ENCODE data around the gene OR13J1. TPM values are rescaled to one million over a fixed set of nuclear protein-coding genes. Genes with fewer than 3 reads are reported as not detected.
"Not testable (repeated sequence)": the region's sequence is repeated elsewhere in the genome, so short reads cannot be mapped to it uniquely, and the experiment has no call there.

The OR13J1 gene
- total RNA-seq, 1 experiment from 2014 or later, result not detected

GRCh38 chr9:35892051-35892450 is 21.9 kb upstream of the OR13J1 start (continued):
- TF ChIP-seq NR2C2 (CRISPR knock-in tag; IDR thresholded peaks at IDR 0.05) (no peak), CREM (CRISPR knock-in tag; IDR thresholded peaks at IDR 0.05) (no peak), HMGXB4 (CRISPR knock-in tag; IDR thresholded peaks at IDR 0.05) (no peak), MYBL2 (CRISPR knock-in tag; IDR thresholded peaks at IDR 0.05) (no peak), ERG (CRISPR knock-in tag; IDR thresholded peaks at IDR 0.05) (no peak), PREB (CRISPR knock-in tag; IDR thresholded peaks at IDR 0.05; ENCODE audit: borderline replicate concordance) (no peak), ATF2 (CRISPR knock-in tag; IDR thresholded peaks at IDR 0.05; ENCODE audit: borderline replicate concordance, low read depth) (no peak)

- no peak for DNase-seq (ENCODE audit: low spot score)
- H3K4me3 Mint-ChIP-seq, result no peak overlapping the region
- H3K4me1 Mint-ChIP-seq, result no peaks in the 10 kb centered on the region
- peaks cover 4% of the 10 kb centered on the region; the same call in 1 of the 2 replicates for H3K9me3 Mint-ChIP-seq
- no peak overlapping the region for H3K27ac Mint-ChIP-seq
- CTCF ChIA-PET, result interaction anchor here (2.3 kb wide), 2 partner anchors 10 to 101 kb away, joined by 12 to 14 read pairs; no protein-coding TSS in a partner anchor
- no peak for ATAC-seq
- no peaks in the 10 kb centered on the region for H3K36me3 Mint-ChIP-seq
- H3K27me3 Mint-ChIP-seq (ENCODE audit: low read depth), result no peaks in the 10 kb centered on the region; the same call in 1 of the 2 replicates
- TF ChIP-seq PRDM15 (CRISPR knock-in tag; IDR thresholded peaks at IDR 0.05), result no peak
- no peak for TF ChIP-seq MLX (CRISPR knock-in tag; IDR thresholded peaks at IDR 0.05)
- no peak for TF ChIP-seq HMGXB4 (CRISPR knock-in tag; IDR thresholded peaks at IDR 0.05)
- no peak for TF ChIP-seq TCF7 (CRISPR knock-in tag; IDR thresholded peaks at IDR 0.05; ENCODE audit: low read depth)
- TF ChIP-seq JAZF1 (CRISPR knock-in tag; IDR thresholded peaks at IDR 0.05), result no peak
- TF ChIP-seq GRHL2 (CRISPR knock-in tag; IDR thresholded peaks at IDR 0.05; ENCODE audit: insufficient replicate concordance, severe bottlenecking), result no peak
- no peak for TF ChIP-seq ZNF317 (CRISPR knock-in tag; IDR thresholded peaks at IDR 0.05; ENCODE audit: borderline replicate concordance, low read depth)
- TF ChIP-seq CTCF (IDR thresholded peaks at IDR 0.05), result no peak
- POLR2A ChIA-PET, result interaction anchor here (0.6 kb wide), 1 partner anchor 804 kb away, joined by 3 read pairs; no protein-coding TSS in a partner anchor
Observed at GRCh38 chr9:35891646-35892045, 21.4 kb upstream of the OR13J1 start.

GRCh38 chr9:35884908-35885307 is 14.7 kb upstream of the OR13J1 start:
- H3K4me1 Mint-ChIP-seq; H3K36me3 Mint-ChIP-seq; H3K9me3 Mint-ChIP-seq; DNase-seq (ENCODE audit: low spot score); H3K4me3 Mint-ChIP-seq; H3K27me3 Mint-ChIP-seq (ENCODE audit: low read depth); H3K27ac Mint-ChIP-seq; ATAC-seq; POLR2A ChIA-PET: not testable (repeated sequence)
- CTCF ChIA-PET, result interaction anchor here (0.7 kb wide), 1 partner anchor 95 kb away, joined by 4 read pairs; no protein-coding TSS in a partner anchor
